ENCODE data around the gene RPH3AL. TPM values are rescaled to one million over a fixed set of nuclear protein-coding genes. Genes with fewer than 3 reads are reported as not detected.

RPH3AL gene
- total and polyA plus RNA-seq, 2 of the 8 experiments (the other 6 are each of a cell fraction or from before 2014, with no cell fraction given): 5.6 to 5.8 TPM

GRCh38 chr17:358491-359151 lies 6.0 kb upstream of the RPH3AL start:
- Histone ChIP-seq H3K23me2 (ENCODE audit: low read depth, low read length) (no peaks in the 10 kb centered on the region), H2AK5ac (ENCODE audit: low read depth, low read length) (no peak overlapping the region), H3K27ac (ENCODE audit: low read depth, low read length) (no peak overlapping the region), H2BK120ac (replicated peaks; ENCODE audit: low read depth, low read length) (no peak overlapping the region), H2BK5ac (ENCODE audit: low read depth, low read length) (no peak overlapping the region), H2AFZ (ENCODE audit: low read length) (no peak overlapping the region), H3K27me3 (replicated peaks in 1 of 4; ENCODE audit: control insufficient read depth in 3 of 4, extremely low read depth in 1 of 4, insufficient read depth in 3 of 4, low read length in 3 of 4) (no peaks in the 10 kb centered on the region), H4K5ac (ENCODE audit: insufficient read length, low read depth, low read length) (no peak overlapping the region), H3K79me2 (ENCODE audit: control insufficient read depth in 1 of 2, insufficient read depth in 2 of 2, low read length in 2 of 2) (no peaks in the 10 kb centered on the region), H3K79me1 (ENCODE audit: low read depth, low read length) (no peaks in the 10 kb centered on the region), H3K23ac (ENCODE audit: insufficient read length) (no peak overlapping the region), H2BK15ac (ENCODE audit: low read length) (no peak overlapping the region), H3K4ac (replicated peaks; ENCODE audit: insufficient read length, low read depth, low read length) (no peak overlapping the region), H3K4me2 (ENCODE audit: insufficient read depth in 1 of 2, low read depth in 2 of 2, low read length in 2 of 2) (no peak overlapping the region), H4K91ac (replicated peaks; ENCODE audit: insufficient read length, low read length) (no peak overlapping the region), H3K9ac (replicated peaks in 1 of 4; ENCODE audit: extremely low read depth in 1 of 4, low read depth in 3 of 4, low read length in 3 of 4) (no peak overlapping the region), H3K4me3 (ENCODE audit: extremely low read depth in 1 of 4, insufficient read depth in 2 of 4, low read depth in 3 of 4, low read length in 4 of 4) (no peak overlapping the region), H3K9me3 (ENCODE audit: insufficient read depth in 2 of 2, low read depth in 1 of 2, low read length in 1 of 2) (peaks cover 3 to 19% of the 10 kb centered on the region in 2 experiments; a peak in 2 of 4 replicates), H3K4me1 (replicated peaks in 1 of 4; ENCODE audit: control insufficient read depth in 3 of 4, insufficient read depth in 4 of 4, low read length in 3 of 4) (no peaks in the 10 kb centered on the region), H3K56ac (replicated peaks; ENCODE audit: insufficient read length, low read depth, low read length) (no peak overlapping the region), H3K14ac (ENCODE audit: insufficient read length) (no peak overlapping the region), H2BK20ac (ENCODE audit: low read length) (no peak overlapping the region), H3K18ac (ENCODE audit: extremely low read depth, low read length) (no peak overlapping the region), H4K20me1 (replicated peaks in 1 of 2; ENCODE audit: control insufficient read depth in 1 of 2, insufficient read depth in 2 of 2, low read length in 2 of 2) (no peaks in the 10 kb centered on the region), H2BK12ac (ENCODE audit: low read depth, low read length) (no peak overlapping the region), H4K8ac (ENCODE audit: extremely low read depth, insufficient read depth, low read length) (no peak overlapping the region), H3K36me3 (ENCODE audit: control insufficient read depth in 2 of 4, insufficient read depth in 4 of 4, low read length in 3 of 4) (no peaks in the 10 kb centered on the region)
- ChIA-PET CTCF (ENCODE audit: partially characterized antibody) (interaction anchor here (0.6 kb wide), 1 partner anchor 210 kb away, joined by 4 read pairs; no protein-coding TSS in a partner anchor), POLR2A (ENCODE audit: partially characterized antibody) (no interaction called here)
- no peak for FAIRE-seq
- 91% methylated on average over 34 of the region's 35 CpGs; no CpG with 5 or more reads in 1 of the 2 experiments for WGBS, 2 experiments (ENCODE audit: extremely low coverage in 1 of 2, insufficient coverage in 1 of 2, insufficient read length in 1 of 2, insufficient replicate concordance in 2 of 2, low coverage in 1 of 2, low lambda C conversion rate in 2 of 2, missing lambda C conversion rate in 1 of 2)
- DNase-seq (ENCODE audit: low read depth in 1 of 2, low spot score in 2 of 2): no peak
- no peak for TF ChIP-seq CHD2 (IDR thresholded peaks at IDR 0.05; ENCODE audit: low read length)
- TF ChIP-seq JUN (IDR thresholded peaks at IDR 0.05; ENCODE audit: low read depth, low read length): no peak
- TF ChIP-seq KDM1A (IDR thresholded peaks at IDR 0.05; ENCODE audit: borderline replicate concordance, low read length): no peak
- no peak for TF ChIP-seq NRF1 (IDR thresholded peaks at IDR 0.05; ENCODE audit: low read depth, low read length)
- no peak for TF ChIP-seq RNF2 (IDR thresholded peaks at IDR 0.05; ENCODE audit: borderline replicate concordance, low read depth, low read length, missing control alignments, poor library complexity, severe bottlenecking)
- no peak for TF ChIP-seq EGR1 (IDR thresholded peaks at IDR 0.05; ENCODE audit: borderline replicate concordance, low read depth, low read length)
- no peak for TF ChIP-seq BRCA1 (IDR thresholded peaks at IDR 0.05; ENCODE audit: low read depth, low read length)

All from H1 (cell line).